DMS79 treated with DMSO at 0.1 percent for 48 hours (cell line): ENCODE measurements around the gene ORM2.

Experiments used
- DNase-seq: peaks from one replicate; lab custom pipeline; 2025; lab: John Stamatoyannopoulos, UW

The ORM2 gene

DNA sequence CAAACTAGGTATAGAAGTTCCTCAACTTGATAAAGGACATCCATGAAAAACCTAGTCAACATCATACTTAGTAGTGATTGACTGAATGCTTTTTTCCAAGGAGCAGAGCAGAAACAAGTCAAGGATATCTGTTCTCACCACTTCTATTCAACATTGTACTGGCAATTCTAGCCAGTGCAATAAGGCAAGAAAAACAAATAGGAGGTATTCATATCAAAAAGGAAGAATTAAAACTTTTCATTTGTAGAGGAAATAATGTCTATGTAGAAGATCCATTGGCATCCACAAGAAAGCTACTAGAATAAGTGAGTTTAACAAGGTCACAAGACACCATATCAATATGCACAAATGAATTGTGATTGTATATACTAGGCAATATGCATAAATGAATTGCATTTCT, 35.0 kb upstream of the ORM2 start:
- no peak for DNase-seq

DNA sequence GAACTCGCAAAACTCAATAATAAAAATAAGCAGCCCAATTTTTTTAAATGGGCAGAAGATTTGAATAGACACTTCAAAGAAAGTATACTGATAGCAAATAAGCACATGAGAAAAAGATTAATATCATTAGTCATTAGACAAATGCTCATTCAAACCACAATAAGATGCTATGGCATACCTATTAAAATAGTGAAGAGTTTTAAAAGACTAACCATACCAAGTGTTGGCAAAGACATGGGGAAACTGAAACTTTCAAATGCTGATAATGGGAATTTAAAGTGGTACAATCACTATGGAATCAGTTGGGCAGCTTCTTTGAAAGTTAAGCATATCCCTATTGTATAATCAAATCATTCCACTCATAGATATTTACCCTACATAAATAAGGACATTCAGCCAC, 33.3 kb upstream of the ORM2 start:
- no peak for DNase-seq

DNA sequence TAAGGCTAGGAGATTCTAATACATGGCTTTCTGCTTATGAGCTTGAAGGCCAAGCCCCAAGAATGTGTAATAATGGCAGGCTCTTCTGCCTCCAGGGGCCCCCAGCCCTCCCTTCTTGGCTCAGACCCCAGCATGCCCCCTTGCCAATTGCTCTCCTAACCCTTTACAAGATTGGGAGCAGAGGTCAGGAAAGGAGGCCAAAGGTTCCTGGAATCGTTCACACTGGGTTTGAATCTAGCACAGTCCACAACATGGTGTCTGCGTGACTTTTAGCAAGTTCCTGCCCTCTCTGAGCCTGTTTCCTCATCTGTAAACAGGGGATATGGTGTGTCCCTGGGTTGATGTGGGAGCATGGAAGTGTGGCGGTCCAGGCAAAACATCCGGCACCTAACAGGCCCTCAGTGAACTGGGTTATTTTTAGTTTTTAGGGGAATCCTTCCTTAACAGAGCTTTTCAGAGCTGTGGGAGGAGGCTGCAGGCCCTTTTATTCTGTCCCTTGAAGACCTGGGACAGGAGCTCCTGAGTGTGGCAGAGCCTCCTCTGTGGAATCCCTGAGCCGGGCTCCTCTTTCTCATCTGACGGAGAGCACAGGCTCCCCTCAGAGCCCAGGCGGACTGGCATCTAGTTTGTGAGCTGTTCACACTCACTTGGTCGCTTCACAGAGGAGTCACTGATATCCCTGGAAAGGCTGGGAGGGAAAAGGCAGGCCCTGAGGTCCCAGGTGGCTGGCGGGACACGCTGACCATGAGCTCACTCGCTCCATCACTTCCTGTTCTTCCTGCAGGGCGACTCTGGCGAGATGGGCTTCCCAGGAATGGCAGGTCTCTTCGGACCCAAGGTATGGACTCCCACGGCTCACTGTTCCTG, 30.1 kb upstream of the ORM2 start:
- no peak for DNase-seq

DNA sequence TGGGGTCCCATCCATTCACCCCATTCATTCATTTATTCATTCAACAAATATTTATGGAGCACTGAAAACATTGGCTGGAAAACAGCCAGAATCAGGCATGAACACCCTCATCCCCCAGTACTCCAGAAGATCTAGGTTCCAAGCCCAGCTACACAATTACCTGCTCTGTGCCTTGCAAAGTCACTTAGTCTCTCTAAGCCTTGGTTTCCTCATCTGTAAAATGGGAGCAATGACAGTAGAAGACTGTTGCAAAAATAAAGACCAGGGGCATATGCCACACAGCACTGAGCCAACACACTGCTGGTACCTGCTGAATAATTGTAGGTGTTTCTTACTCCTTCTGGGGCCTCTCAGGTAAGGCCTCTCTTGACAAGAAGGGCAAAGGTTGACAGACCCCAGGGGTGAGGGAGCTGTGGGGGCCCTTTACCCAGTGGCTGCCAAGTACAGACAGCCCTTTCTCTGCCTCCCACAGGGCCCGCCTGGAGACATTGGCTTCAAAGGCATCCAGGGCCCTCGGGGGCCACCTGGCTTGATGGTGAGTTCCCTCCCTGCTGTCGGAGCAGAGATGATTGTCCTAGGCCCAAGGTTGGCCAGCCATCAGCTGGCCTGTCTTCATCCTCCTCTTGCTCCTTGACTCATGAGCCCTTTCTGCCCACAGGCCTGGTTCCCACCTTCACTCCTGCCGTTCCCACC, 29.4 kb upstream of the ORM2 start:
- no peak for DNase-seq

DNA sequence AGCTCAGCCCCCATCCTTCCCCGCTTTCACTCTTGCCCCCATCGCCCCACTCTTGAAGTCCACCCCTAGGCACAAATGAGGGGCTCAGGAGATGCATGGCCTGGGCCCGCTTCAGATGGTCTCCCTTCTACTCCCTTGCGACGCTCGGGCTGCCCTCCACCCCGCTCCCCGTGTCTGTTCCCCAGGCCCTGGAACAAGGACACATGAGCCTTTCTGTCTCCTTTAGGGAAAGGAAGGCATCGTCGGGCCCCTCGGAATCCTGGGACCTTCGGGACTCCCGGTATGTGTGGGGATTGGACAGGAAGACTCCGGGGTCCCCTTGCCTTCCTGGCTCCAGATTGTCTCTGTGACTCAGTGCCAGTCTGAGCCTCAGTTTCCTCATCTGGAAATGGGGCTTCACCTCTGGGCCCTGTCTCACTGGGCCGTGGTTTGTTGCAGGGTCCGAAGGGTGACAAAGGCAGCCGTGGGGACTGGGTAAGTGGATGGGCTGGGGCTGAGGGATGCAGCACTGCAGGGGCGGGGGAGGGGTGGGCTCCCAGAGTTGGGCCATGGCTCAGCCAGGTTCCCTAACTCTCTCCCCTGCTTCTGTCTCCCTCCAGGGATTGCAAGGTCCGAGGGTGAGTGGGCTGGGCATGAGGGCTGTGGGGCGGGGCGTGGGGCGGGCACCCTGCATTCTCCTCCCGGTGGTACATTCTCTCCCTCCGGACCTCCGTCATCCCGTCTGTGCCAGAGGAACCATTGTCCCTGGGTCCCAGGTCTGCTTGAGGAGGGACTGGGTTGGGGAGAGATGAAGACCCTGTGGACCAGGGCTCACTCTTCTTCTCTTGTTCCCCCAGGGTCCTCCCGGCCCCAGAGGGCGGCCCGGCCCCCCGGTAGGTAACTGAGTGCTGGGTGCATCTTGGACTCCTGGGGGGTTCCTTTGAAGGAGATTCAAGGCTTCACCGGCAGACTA, 28.5 kb upstream of the ORM2 start:
- DNase-seq, result no peak

DNA sequence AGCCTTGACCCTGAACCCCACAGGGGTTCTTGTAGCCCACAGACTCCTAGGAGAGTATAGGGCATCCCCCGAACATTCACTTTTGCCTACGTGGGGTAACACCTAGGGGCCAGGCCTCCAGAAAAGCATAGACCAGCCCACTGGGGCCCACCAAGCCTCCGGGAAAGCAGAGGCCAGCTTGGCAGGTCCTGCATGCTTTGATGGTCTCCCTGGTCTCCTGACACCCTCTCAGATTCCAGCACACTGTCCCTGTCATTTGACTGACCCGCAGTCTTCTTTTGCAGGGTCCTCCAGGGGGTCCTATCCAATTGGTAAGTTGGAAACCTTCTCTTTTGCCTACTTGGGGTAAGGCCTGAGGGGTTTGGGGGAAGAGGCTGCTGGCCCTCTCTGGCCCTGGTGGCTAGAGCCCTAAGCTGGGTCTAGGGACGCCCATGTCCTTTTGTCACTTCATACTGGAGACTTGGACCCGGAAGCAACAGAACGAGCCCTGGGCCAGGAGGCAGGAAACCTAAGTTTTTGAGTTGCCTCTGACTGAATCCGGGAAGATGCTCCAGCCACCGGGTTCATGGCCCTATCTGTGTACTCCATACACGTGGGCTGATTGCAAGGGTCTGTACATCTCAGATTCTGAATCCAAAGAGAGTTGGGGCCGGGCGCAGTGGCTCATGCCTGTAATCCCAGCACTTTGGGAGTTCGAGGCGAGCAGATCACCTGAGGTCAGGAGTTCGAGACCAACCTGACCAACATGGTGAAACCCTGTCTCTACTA, 27.7 kb upstream of the ORM2 start:
- DNase-seq, result no peak

DNA sequence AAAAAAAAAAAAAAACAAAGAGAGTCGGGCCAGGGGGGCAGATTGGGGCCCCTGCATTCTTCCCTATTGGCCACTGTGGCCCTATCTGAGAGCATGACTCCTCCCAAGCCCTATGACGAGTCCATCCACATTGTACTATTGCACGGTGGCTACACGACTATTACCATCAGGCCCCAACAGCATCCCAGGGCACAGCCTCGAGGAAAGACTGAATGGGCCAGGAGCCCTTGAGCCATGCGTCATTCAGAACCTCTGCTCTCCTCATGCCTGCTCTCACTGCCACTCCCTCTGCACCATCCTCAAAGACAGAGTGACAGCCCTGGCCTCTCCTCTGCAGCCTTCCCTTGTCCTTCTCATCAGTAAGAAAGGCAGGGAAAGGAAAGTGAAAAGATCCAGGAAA, 26.9 kb upstream of the ORM2 start:
- no peak for DNase-seq

DNA sequence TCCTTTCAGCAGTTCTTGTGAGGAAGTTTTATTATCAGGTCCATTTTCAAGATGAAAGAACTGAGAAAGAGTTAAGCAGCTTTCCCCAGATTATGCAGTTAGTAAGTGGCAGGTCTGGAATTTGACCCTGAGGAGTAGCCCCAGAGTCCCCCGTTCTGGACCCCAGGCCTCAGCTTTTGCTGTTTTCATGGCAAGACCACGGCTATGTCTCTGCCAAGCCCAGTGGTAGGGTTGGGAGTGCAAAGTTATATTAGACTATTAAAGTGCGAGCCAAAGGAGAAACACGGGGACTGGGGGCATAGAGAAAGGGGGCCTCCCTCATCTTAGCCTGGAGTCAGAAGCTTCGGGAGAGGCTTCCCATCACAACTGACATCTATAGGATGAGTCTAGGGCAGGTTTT, 26.1 kb upstream of the ORM2 start:
- no peak for DNase-seq

DNA sequence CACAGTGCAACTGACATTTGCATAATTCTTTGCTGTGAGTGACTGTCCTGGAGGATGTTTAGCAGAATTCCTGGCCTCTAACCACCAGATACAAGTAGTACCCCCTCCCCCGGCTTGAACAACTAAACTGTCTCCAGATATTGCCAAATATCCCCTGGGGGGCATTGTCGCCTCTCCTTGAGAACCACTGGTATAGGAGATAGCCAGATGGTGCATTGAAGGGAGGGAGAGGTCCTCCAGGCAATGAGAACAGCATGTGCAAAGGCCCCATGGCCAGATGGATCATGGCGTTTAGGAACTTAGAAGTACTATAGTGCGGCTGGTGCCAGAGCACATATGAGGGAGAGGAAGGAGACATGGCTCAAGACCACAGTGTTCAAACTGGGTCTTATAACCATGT, 25.7 kb upstream of the ORM2 start:
- no peak for DNase-seq

DNA sequence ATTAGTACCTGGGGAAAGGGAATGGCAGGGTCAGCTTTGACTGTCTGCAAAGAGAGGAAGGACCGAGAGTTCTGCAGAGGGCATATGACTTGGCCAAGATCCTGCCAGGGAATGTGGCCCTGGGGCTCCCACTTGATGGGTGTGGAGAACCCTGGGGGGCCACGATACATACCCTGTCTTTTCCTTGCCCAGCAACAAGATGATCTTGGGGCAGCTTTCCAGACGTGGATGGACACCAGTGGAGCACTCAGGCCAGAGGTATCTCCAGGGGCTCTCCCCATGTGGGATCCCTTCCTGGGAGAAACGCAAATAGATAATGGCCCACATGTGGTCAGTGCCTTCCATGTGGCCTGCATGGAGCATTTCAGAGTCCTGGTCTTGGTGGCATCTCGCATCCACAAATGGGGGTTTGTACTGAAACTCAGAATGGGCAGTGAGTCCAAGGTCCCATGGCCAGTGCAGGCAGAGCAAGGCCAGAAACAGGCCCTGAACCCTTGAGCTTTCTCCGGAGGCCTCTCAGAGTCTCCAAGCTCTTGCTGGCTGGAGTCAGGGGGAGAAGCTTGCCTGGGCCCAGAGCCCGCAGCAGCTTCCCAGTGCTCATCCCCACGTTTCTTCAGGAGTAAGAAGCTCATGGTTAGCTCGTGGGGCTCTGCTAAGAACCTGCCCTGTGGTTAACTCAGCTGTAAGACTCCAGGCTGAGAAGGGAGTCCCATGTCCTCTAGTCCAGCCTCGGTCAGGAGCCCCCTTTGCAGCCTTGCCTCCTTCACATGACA, 25.1 kb upstream of the ORM2 start:
- no peak for DNase-seq

DNA sequence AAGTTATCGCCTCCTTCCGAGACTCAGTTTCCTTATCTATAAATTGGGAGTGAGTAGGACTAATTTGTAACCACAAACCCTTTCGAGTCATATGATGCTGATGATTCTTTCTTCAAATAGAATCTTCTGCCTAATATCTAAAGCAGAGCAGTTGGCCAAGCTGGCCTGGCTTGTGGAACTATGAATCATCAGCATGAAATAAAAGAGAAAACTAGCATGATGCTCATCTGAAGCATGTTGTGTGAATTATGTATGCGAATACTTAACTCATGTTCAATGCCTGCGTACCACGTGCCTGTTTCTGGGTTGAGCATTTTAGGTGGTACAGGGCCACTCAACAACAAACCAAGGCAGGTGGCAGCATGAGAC, 21.8 kb upstream of the ORM2 start:
- no peak for DNase-seq

DNA sequence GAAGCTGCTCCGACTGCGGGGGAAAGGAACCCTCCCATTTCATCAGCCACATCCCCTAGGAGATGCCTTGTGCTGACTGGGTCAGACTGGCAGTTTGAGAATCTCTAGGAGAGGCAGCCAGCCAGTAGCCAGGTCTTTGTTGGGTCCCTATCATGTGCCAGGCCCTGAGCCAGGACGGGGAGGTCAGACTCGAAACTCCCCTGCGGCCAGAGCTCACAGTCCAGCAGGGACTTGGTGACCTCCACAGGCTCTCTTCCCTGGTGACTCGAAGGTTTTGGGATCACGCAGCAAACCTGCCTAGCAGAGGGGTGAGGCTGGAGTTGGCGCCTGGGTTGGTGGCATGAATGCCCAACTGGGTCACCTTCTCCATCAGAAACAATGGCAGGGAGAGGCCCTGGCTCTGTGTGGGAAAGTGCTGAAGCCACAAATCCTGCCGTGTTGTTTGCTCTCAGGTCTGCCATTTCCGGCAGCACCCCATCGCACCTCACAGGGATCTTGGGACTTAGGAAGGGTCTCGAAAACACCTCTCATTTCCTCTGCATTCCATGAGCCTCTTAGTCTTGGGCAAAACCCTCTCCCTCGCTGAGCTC, 21.2 kb upstream of the ORM2 start:
- no peak for DNase-seq

DNA sequence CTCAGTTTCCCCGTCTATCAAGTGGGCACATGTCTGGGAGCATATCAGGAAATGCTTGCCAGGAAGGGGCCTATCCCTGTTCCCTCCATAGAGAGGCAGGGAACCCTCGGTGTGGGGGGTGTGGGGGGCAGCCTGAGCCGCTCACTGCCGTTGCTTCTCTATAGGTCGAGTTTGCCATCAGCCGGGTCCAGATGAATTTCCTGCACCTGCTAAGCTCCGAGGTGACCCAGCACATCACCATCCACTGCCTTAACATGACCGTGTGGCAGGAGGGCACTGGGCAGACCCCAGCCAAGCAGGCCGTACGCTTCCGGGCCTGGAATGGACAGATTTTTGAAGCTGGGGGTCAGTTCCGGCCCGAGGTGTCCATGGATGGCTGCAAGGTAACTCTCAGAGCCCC, 20.6 kb upstream of the ORM2 start:
- no peak for DNase-seq

DNA sequence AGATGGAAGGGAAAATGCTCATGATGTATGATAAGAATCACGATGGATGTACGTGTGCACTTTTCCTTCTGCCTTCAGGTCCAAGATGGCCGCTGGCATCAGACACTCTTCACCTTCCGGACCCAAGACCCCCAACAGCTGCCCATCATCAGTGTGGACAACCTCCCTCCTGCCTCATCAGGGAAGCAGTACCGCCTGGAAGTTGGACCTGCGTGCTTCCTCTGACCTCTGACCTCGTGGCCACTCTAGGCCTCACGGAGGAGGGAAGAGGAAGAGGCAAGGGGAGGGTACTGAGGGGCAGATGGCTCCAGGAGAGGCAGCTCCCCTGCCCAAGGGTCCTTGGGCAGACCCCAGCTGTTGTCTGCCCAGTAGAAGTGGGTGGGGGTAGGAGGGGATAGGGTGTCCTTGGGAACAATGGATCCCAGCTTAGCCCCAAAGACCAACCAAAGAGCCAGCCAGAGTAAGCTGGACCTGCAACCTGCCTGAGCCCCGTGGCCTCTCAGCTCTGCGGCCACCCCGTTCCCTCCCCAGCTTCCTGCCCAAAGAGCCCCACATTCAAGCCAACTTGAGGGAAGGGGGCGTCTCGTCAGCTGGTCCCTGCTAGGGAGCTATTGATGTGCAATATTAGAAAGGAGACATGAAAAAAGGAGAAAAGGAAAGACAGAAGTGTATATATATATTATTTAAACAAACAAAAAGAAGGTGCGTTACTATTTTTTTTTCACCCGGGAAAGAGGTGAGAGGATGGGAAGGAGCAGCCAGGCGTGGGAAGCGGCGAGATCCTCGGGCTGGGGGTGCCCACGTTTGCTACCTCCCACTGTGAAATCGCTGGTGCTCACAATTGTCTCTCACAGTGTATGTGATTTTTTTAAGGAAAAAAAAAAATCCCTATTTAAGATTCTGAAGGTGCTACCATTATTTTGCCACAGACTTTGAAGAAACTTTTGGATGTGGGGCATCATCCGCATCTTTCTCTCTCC, 18.9 kb upstream of the ORM2 start:
- no peak for DNase-seq

DNA sequence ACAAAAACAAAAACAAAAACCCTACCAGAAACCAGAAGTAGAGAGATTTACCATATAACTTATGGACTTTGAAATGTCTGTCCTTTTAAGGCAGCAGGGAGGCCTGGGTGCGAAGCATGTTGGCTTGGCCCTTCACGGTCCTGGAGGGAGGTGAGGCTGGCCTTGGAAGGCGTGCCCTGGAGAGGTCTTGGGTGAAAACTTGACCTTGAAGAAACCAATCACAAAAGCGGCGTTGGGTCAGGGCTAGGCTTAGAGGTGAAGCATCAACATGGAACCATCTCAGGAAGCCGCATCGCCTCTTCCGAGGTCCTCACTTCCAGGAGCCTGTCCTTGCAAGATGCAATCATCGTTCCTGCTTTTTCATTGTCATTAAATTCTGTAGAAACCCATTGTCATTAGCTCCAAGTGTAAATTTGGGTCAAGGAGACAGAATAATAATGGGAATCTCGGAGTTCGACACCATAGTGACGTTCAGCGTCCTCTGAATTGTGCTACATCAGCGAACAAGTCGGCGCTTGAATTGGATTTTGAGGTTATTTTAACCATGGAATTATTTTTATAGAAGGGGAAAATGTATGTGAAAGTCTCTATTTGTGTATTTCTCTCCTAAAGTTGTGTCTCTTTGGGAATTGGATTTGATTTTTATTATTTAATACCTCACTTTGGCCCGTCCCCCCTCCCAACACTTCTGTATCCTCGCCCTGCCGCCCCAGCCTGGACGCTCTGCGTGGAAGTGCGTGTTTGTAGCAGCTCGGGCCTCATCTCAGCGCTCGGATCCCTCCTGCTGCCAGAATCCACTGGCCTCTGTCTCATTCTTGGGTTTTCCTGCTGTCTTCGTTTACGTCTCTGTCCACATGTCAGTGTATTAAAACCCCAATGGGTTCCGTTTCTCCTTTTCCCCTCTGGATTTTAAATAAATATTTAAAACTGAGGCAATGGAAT, 17.8 kb upstream of the ORM2 start:
- no peak for DNase-seq

DNA sequence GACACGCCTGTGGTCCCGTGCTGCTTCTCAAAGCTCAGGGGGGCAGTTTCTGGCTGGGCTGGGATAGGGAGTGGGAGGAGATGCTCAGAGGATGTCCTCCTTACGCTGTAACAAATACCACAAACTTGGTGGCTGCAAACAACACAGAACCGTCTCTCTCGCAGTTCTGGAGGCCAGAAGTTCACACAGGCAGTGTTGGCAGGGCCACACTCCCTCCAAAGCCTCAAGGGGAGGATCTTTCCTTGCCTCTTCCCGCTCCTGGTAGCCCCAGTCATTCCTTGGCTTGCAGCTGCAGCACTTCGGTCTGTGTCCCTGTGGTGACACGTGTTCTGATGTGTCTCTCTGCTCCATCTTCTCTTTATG, 17.2 kb upstream of the ORM2 start:
- DNase-seq, result no peak

DNA sequence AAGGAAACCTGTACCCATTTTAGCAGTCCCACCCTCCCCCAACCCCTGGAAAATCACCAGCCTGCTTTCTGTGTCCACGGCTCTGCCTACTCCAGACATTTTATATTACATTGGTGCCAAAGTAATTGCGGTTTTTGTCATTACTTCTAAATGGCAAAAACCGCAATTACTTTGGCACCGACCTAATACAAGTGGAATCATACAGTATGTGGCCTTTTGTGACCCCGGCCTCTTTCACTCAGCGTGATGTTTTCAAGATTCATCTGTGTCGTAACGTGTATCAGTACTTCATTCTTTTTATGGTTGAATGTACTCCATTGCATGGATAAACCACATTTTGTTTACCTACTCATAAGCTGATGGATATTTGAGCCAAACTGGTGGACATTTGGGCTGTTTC, 16.5 kb upstream of the ORM2 start:
- DNase-seq, result peak; percentile 45

DNA sequence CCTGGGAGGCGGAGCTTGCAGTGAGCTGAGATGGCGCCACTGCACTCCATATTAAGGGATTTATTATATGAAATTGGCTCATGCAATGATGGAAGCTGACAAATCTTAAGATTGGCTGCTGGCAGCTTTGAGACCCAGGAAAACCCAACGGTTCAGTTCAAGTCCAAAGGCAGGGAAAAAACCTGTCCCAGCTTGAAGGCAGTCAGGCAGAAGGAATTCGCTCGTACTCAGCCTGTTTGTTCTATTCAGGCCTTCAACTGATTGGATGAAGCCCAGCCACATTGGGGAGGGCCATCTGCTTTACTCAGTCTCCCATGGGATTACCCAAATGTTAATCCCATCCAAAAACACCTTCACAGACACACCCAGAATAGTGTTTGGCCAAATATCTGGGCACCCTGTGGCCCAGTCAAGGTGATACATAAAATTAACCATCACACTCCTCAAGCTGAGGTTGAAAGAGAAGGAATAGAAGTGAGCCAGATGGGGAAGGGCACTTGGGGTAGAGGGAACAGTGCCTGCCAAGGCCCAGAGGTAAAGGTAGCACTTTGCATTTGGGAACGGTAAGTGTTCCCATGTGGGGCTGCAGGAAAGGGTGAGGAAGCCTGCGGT, 15.3 kb upstream of the ORM2 start:
- no peak for DNase-seq
